Peyer's patch (tissue), 4 donors: Measurements from ENCODE around the gene LRRC4B.

ENCODE experiments used
- POLR2A ChIP-seq, 2 donors: fragments of 450-650 bp; IDR thresholded peaks; one replicate each; pipeline ENCODE4 v1.5.1; 2017; ENCODE audit warnings: antibody characterized with exemption in 2 of 2, mild to moderate bottlenecking in 2 of 2, moderate library complexity in 2 of 2
- TF ChIP-seq, protein P1 (sequence below), 6 experiments: fragments of 450-650 bp in 4 of 6; fragments of 200-600 bp in 2 of 6; sonication (generic) in 1 of 6; IDR thresholded peaks; one replicate each; pipeline ENCODE4 v1.5.1; 2017 to 2019; ENCODE audit warnings: antibody characterized with exemption in 6 of 6, mild to moderate bottlenecking in 3 of 6, moderate library complexity in 1 of 6

DNA sequence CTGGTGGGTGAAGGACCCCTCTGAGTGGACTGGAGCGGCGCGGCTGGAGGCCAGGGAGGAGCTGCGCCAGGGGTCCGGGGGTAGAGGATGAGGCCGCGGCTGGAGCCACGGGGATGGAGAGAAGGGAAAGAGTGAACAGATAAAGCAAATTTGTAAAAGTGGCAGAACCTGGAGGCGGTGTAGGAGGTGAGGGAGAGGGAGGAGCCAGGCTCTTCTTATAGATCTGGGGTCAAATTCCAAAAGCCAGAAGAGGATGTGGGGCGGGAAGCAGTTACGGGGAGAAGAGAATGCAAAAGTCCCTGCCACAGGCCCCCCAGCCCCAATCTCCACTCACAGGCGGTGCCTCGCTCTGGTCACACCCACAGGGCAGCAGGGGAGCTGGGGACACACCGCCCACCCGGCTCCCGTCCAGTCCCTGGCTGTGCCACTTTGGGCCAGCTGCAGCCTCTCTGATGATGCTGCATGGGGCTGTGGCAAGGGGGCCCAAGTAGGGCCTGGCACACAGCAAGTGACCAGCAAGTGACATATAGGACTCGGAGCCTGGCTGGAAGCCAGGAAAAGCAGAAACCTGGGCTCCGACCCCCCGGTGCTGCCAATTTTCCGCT is 11.1 kb downstream of the LRRC4B start:
- TF ChIP-seq, protein P1, sequence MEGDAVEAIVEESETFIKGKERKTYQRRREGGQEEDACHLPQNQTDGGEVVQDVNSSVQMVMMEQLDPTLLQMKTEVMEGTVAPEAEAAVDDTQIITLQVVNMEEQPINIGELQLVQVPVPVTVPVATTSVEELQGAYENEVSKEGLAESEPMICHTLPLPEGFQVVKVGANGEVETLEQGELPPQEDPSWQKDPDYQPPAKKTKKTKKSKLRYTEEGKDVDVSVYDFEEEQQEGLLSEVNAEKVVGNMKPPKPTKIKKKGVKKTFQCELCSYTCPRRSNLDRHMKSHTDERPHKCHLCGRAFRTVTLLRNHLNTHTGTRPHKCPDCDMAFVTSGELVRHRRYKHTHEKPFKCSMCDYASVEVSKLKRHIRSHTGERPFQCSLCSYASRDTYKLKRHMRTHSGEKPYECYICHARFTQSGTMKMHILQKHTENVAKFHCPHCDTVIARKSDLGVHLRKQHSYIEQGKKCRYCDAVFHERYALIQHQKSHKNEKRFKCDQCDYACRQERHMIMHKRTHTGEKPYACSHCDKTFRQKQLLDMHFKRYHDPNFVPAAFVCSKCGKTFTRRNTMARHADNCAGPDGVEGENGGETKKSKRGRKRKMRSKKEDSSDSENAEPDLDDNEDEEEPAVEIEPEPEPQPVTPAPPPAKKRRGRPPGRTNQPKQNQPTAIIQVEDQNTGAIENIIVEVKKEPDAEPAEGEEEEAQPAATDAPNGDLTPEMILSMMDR (IDR thresholded peaks at IDR 0.05), result no peak
- no peak for TF ChIP-seq POLR2A (IDR thresholded peaks at IDR 0.05)
